RCC 7860 (cell line): ENCODE data around the gene MROH2A.

Experiments used
- DNase-seq: peaks from one replicate; pipeline ENCODE4 v3.0.0-alpha.2; 2015; ENCODE audit warnings: low spot score
- FAIRE-seq: peaks from 2 replicates; lab custom pipeline; 2012; peaks lifted over from hg19 to GRCh38; lab: Jason Lieb, UNC

The MROH2A gene

DNA sequence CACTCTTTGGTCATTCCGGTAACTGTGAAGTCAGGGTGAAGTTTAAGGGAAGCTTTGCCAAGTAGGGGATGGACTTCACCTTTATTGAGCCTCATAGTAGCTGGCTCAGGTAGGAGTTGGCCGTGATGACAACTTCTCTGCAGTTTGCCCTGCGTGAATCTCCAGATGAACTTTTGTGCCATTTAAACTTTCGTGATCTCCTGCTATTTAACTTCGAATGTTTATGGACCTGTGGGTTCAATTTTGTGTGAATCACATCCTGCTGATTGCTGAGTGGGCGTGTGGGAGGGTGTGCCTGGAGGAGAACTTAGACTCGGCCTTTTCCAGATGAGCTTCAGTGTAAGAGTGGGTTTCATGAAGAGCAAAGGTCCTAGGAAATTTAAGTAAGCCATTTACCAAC lies 13.9 kb upstream of the MROH2A start:
- peak; percentile 85 for FAIRE-seq
- DNase-seq = peak; percentile 58

DNA sequence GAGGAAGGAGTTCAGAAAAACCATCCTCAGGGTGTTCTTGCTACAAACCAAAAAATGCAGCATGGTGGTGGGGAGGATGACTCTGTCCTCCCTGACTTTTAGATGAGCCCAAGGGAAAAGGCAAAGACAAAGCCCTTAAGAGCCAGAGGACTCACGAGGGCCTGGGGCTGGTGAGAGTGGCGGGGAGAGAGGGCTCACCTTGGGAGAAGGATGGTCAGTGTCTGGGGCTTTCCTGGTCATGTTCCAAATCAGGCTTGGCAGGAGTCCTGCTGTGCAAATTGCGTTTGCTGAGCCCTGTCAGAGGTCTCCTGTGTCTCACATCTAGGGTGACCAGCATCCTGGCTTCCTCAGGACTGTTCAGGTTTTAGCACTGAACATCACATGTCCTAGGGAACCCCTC lies 13.4 kb upstream of the MROH2A start:
- FAIRE-seq = no peak
- no peak for DNase-seq

DNA sequence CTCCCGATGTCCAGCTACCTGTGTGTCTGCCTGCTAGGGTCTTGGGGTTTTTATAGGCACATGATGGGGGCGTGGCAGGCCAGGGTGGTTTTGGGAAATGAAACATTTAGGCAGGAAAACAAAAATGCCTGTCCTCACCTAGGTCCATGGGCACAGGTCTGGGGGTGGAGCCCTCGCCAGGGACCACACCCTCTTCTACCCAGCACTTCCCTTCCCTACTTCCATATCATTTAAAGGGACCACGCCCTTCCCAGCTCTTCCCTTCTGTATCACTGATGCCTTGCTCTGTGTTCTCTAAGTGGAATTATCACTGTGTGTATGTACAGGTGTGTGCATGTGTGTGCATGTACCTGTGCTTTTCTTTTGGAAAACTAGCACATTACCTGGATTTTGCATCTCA lies 11.7 kb upstream of the MROH2A start:
- FAIRE-seq (no peak), DNase-seq (no peak)

DNA sequence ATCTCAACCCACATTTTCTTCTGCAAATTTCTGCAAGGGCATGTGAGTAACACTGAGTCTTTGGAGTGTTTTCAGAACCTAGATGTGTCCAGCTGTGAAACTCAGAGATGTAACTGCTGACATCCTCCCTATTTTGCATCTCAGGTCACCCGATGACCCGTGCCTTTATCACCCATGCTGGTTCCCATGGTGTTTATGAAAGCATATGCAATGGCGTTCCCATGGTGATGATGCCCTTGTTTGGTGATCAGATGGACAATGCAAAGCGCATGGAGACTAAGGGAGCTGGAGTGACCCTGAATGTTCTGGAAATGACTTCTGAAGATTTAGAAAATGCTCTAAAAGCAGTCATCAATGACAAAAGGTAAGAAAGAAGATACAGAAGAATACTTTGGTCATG lies 10.1 kb upstream of the MROH2A start:
- FAIRE-seq (no peak), DNase-seq (no peak)

DNA sequence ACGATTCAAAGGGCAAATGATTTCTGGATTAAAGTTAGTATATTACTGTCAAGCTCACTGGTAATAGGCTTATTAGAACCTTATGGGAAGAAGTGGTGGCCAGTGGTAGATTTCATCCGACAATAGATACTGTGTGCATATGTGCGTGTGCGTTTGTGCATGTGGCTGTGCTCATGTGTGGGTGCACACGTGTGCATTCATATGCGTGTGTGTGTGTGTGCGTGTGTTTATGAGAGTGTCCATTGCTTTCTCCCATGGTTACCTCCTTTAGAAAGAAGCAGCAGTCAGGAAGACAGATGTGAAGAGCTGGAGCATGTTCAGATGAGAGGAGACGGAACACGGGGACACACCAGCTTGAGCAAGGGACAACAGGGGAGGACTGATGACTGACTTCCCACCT lies 8.9 kb upstream of the MROH2A start:
- no peak for DNase-seq
- FAIRE-seq = no peak

DNA sequence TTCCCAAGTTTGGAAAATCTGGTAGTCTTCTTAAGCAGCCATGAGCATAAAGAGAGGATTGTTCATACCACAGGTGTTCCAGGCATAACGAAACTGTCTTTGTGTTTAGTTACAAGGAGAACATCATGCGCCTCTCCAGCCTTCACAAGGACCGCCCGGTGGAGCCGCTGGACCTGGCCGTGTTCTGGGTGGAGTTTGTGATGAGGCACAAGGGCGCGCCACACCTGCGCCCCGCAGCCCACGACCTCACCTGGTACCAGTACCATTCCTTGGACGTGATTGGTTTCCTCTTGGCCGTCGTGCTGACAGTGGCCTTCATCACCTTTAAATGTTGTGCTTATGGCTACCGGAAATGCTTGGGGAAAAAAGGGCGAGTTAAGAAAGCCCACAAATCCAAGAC lies 6.0 kb upstream of the MROH2A start:
- FAIRE-seq (no peak), DNase-seq (no peak)

DNA sequence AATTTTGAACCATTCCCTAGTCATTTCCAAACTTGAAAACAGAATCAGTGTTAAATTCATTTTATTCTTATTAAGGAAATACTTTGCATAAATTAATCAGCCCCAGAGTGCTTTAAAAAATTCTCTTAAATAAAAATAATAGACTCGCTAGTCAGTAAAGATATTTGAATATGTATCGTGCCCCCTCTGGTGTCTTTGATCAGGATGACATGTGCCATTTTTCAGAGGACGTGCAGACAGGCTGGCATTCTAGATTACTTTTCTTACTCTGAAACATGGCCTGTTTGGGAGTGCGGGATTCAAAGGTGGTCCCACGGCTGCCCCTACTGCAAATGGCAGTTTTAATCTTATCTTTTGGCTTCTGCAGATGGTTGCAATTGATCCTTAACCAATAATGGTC lies 5.5 kb upstream of the MROH2A start:
- FAIRE-seq (no peak), DNase-seq (no peak)

DNA sequence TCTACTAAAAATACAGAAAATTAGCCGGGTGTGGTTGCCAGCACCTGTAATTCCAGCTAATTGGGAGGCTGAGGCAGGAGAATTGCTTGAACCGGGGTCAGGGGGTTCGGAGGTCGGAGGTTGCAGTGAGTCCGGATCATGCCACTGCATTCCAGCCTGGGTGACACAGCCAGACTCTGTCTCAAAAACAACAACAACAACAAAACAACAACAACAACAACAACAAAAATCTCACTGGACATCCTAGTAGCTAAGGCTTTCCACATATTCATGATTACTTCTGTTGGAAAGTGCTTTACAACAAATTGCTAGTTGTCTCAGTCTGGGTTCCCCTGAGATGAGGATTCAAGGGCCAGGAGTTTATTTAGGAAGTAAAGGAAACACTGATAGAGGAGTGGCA lies 4.3 kb upstream of the MROH2A start:
- FAIRE-seq (no peak), DNase-seq (no peak)

DNA sequence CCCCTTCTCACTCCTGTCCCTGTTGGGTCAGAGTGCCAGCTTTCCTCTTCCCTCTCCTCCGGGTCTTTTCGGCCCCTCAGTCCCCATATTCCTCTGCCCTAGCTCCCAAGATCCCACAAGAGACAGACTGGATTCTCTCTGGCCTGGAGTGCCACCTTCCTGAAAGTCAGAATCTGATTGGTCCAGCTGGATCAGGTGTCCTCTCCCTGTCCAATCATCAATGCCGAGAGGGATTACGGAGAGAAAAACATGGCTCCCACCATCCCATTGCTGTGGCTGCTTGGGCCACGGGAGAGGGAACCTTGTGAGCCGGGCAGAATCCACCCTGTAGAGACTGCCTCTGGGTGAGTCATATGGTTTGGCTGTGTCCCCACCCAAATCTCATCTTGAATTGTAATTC lies 2.7 kb upstream of the MROH2A start:
- no peak for FAIRE-seq
- DNase-seq = no peak

DNA sequence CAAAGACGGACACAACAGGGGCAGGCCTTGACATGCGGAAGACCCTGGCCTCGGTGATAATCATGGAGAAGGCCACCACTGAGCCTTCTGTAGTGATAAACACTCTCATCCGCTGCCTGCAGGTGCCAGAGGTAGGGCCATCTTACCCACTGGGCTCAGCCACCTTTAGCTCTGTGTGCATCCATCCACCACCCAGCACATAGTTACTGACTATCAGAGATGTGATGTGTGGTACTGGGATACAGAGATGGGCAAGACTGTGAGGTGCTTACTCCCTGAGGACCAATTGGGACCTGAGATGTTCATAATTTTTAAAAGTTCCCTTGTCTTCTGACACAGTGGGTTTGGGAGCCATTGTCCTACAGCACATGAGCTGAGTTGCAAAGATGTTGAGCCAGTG lies 1.6 kb downstream of the MROH2A start:
- no peak for DNase-seq
- no peak for FAIRE-seq

DNA sequence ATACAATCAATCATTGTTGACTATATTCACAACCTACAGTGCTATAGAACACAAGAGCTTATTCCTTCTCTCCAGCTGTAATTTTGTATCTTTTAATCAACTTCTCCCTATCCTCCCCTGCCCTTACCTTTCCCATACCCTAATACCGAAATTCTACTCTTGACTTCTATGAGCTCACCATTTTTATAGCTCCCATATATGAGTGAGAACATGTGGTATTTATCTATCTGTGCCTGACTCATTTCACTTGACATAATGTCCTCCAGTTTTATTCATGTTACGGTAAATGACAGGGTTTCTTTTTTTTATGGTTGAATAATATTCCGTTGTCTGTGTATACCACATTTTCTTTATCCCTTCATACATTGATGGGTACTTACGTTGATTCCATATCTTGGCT lies 2.6 kb downstream of the MROH2A start:
- no peak for FAIRE-seq
- no peak for DNase-seq

DNA sequence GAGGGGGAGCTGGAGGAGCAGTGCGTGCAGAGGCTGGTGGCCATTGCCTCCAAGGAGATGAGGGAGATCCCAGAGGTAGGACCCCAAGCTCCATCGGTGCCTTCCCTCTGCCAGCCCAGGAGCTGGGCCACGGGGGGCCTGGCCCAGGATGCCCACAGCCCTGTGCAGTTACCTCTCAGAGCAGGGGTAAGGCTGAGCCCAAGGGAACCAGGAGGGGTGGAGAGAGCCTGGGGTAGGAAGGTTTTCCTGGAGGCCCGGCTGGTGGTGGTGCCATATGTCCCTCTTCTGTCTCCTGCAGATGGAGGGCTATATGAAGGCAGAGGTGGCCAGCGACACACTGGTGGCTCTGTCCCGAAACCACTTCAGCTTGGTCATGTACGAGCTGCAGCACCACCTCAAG lies 11.4 kb downstream of the MROH2A start:
- DNase-seq (no peak), FAIRE-seq (no peak)

DNA sequence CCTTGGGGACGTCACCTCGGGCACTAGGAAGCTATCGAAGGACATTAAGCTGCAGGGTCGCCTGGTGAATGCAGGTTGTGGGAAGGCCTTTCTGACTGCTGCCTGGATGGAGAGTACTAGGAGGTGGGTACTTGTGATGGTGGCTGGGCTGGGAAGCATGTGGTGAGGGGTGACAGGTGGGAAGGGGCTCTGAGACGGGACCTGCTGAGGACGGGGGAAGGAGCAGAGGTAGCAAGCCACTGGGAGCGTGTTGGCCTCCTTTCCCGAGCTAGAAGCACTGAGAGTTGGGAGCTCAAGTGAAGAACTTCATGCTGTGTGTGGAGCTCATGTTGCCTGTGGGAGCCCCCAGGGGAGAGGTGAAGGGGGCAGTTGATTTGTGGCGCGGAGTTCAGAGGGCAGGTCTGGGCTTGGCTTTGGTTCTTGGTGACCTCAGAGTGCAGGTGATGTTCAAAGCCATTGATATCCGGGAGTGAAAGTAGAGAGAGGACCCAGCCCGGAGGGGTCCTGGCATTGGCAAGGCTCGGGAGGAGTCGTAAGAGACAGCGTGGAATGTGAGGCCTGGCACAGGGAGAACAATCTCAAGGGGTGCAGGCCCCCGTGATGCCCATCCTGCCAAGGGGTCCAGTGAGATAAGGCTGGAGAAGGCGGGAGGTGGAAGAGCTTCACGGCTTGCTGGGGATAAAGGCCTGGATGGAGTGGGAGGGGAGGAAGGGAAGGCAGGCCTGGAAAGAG lies 13.2 kb downstream of the MROH2A start:
- FAIRE-seq (no peak), DNase-seq (no peak)

DNA sequence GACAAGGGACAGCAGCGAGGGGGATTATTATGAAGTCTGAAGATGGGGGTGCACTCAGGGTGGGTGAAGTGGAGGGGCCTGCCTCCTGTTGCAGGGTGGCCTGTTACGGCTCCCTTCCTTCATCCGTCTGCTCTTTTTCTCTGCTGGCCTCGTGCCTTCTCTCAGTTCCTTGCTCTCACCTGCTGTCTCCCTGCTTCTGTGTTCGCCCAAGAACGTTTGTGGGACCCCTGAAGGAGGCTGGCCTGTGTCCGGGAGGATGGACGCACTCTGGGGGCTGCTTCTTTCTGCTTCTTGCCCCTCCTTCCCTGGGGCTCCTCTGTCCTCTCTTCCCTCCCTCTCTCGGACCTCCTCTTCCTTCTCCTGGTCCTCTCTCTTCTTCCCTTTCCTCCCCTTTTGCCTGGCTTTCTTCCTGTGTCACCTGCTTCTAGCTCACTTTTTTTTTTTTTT lies 13.8 kb downstream of the MROH2A start:
- FAIRE-seq (no peak), DNase-seq (no peak)

DNA sequence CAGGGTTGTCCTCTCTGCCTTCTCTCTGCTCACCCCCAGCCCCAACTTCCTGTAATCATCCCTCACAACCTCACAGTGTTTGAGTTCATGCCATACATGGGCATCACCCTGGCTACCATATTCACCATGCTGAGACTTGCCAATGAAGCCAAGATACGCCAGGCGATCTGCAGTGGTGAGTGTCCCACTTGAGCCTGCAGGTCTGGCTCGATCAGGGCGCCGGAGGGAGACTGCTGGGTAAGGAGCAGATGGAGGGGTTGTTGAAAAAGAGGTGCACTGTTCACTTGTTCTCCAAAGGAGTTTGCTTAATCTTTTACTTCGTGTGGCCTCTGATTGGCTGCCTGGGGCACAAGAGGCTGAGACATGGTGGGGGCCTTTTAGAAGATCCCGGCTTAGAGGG lies 14.6 kb downstream of the MROH2A start:
- FAIRE-seq (no peak), DNase-seq (no peak)

DNA sequence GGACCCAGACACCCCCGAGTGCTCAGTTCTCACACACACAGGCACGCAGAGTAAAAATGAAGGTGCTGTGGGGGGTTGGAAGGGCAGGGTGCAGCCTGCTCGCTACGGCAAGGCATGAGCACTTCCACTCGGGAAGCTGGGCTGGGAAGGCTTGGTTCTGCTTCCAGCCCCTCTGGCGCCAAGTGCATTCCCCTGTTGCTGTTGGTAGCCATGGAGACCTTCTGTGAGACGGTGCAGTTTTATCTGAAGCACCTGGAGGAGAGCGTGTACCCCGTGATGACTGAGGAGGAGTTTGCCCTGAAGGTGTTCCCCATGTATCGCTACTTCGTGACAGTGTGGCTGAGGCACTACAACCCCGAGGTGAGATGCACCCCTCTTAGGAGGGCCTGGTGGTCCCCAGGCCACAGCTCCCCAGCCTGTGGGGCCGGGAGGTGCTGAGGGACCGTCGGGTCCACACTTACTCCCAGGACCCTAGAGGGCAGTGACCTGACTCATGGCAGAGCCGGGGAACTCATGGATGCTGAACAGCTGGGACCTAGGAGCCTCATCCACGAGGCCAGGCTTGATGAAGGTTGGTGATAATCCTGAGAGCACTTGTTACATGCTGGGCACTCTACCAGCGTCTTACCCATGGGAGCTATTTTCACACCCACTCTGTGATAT lies 15.5 kb downstream of the MROH2A start:
- FAIRE-seq = no peak
- no peak for DNase-seq

DNA sequence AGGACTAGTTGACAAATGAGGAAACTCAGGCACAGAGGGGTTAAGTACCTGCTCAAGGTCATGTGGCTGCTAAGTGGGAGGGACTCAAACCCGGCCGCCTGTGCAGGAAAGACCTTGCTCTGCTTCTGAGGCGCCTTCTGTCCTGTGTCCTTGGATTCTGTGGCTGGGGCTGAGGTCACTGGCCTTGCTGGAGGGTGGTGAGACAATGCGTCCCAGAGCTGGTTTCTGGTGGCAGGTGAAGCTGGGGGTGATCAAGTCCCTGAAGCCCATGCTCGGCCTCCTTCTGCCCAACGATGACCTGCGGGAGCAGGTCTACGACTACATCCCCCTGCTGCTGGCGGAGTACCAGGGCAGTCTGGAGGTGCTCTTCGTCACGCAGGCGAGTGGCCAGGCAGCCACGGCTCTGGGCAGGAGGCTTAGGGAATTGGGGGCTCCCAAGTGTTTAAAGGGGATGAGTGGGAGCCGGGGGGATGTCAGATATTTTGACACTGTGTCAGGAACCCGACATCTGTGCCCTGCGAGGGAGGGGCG lies 16.1 kb downstream of the MROH2A start:
- DNase-seq (no peak), FAIRE-seq (no peak)

DNA sequence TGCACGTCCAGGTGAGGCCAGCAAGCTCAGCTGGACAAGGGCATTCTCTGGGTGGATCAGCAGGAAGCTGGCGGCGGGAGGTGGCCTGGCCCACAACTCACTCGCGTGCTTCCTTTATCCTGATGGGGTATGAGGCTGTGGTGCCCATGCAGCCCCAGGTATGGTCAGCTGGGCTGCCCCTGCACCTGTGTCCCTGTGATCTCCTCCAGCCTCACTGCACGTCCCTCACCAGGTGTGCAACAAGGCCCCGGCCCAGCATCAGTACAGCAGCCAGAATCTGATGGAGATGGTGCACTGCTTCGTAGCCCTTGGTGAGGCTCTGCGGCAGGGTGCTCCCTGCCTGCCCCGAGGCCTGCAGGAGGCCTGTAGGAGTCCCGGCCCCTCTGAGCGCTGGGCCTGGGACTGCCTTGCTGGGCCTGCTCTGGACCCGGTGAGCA lies 17.6 kb downstream of the MROH2A start:
- no peak for DNase-seq
- no peak for FAIRE-seq

DNA sequence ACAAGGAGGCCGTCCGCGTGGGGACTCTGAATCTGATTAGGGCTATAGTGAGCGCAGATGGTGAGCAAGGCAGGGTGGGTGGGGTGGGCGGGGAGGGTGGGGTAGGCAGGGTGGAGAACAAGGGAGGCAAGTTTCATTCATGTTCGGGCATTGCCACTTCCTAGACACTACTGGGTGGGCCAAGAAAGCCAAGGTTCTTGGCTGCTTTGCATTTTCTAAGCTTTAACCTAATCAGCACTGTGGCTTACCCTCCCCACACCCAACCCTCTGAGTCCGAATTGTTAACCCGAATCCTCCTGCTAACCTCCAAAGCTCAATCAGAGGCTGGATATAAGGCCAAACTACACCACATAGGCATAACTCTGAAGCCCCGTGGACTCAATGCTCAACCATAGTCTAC lies 18.1 kb downstream of the MROH2A start:
- no peak for DNase-seq
- FAIRE-seq = no peak

DNA sequence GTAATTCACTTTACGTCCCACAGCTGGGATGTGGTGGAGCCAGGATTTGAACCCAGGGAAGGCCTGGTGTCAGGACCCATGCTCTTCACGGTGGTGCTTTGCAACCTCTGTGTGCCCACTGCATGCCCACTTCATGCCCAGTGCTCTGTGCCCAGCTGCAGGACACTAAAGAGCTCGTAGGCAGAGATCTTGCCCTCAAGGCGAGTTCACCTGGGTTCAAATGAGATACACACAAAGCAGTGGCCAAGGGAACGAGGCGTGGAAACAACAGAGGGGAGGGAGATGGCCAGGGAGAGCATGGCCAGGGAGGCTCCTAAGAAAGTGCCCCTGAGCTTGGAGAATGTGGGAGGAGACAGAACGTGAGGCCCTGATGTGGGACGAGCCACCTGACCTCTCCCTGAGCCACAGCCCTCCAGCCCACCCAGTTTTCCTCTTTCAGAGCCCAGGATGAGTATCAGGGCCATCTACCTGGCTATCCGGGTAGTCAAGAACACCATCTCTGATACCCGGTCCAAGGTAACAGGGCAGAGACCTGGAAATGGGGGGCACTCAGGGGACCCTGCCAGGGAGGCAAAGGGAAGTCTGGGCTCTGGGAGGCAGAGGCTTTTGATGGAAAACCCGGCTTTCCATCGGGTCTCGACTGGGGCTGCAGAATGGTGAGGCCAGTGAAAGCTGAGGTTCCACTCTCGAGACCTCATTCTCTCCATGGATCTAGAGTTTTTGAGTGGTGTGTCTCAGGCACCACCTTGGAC lies 20.4 kb downstream of the MROH2A start:
- DNase-seq (no peak), FAIRE-seq (no peak)

DNA sequence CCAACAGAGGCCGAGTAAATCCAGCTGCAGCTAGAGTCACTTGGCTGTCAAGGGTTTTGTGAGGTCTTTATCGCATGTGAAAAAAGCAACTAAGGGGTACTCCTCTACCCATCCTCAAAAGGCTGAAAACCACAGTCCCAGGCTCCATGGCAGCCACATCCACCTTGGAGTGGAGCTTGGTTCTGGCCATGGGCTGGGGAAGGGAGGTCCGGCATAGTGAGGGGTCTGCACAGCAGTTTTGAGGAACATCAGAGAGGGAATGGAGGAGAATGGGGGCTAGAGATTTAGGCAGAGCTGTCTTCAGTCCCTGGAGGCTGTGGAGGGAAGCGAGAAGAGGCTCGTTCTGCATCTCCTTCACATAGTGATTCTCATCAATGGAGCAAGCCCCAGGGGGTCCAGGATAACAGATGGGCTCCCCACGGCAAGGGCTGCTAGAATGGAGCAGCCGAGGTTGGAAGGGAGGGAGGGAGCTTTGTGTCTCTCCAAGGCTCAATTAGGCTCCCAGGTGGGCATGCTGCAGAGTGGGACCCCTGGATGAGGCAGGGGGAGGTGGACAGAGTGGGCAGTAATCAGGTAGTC lies 21.0 kb downstream of the MROH2A start:
- FAIRE-seq = no peak
- DNase-seq = no peak
